OCI-LY7 (cell line): Measurements from ENCODE around the gene RIMBP2. TPM values are rescaled to one million over a fixed set of nuclear protein-coding genes. Genes with fewer than 3 reads are reported as not detected.

ENCODE experiments used
- BruUV-seq: library from RNA; stranded (reverse); fragments of 400-500 nt; replicated peaks from 2 replicates; lab custom pipeline; 2021; lab: Mats Ljungman, UMichigan
- CTCF ChIA-PET: fragments of 300-600 bp; sonication (Branson Sonifier 250); formaldehyde crosslinking; loops from one replicate; lab custom pipeline; 2022; ENCODE audit warnings: antibody characterized with exemption; ENCODE audit not compliant: unreplicated experiment; lab: Charles Lee
- POLR2A ChIA-PET: fragments of 300-600 bp; sonication (Branson Sonifier 250); formaldehyde crosslinking; loops from one replicate; lab custom pipeline; 2022; ENCODE audit warnings: antibody characterized with exemption; lab: Charles Lee
- DNase-seq: peaks from one replicate; pipeline ENCODE4 v3.0.0-alpha.2; 2015; ENCODE audit warnings: low spot score
- H2AFZ ChIP-seq: fragments of 200-600 bp; sonication (generic), shearing (Covaris generic); 2 replicates; pipeline ENCODE4 v1.6.1; 2014; ENCODE audit warnings: mild to moderate bottlenecking, antibody characterized with exemption, low read length, moderate library complexity
- H3K27ac ChIP-seq: fragments of 200-600 bp; sonication (generic); 2 replicates; pipeline ENCODE4 v1.5.1; 2014; ENCODE audit warnings: mixed run types, low read depth, mild to moderate bottlenecking, moderate library complexity, low read length, inconsistent platforms; ENCODE audit not compliant: poor library complexity, severe bottlenecking
- H3K36me3 ChIP-seq: fragments of 200-600 bp; sonication (generic); 2 replicates; pipeline ENCODE4 v1.6.1; 2014; ENCODE audit warnings: mild to moderate bottlenecking, antibody characterized with exemption, low read length, moderate library complexity, mixed read lengths; ENCODE audit not compliant: insufficient read depth
- H3K4me1 ChIP-seq: fragments of 200-600 bp; sonication (generic); 2 replicates; pipeline ENCODE4 v1.5.1; 2014; ENCODE audit warnings: mild to moderate bottlenecking, low read length; ENCODE audit not compliant: insufficient read depth, poor library complexity, severe bottlenecking
- H3K4me2 ChIP-seq: fragments of 200-600 bp; sonication (generic); 2 replicates; pipeline ENCODE4 v1.6.1; 2014; ENCODE audit warnings: mild to moderate bottlenecking, low read length
- H3K4me3 ChIP-seq: fragments of 200-600 bp; sonication (generic); 2 replicates; pipeline ENCODE4 v1.5.1; 2014; ENCODE audit warnings: mild to moderate bottlenecking, low read depth, low read length; ENCODE audit not compliant: poor library complexity, severe bottlenecking
- H3K79me2 ChIP-seq: fragments of 200-600 bp; sonication (generic); 2 replicates; pipeline ENCODE4 v1.6.1; 2016; ENCODE audit warnings: low read depth, mild to moderate bottlenecking, low read length, moderate library complexity, mixed read lengths; ENCODE audit not compliant: insufficient read depth
- H3K9me2 ChIP-seq: fragments of 200-600 bp; sonication (generic); 2 replicates; pipeline ENCODE4 v1.6.1; 2016; ENCODE audit warnings: mild to moderate bottlenecking, low read length, mixed read lengths; ENCODE audit not compliant: insufficient read depth
- H3K9me3 ChIP-seq: fragments of 200-600 bp; sonication (generic); 2 replicates; pipeline ENCODE4 v1.6.1; 2014; ENCODE audit warnings: mild to moderate bottlenecking, mixed run types, low read length, mixed read lengths
- H4K20me1 ChIP-seq: fragments of 200-600 bp; sonication (generic); 2 replicates; pipeline ENCODE4 v1.6.1; 2014; ENCODE audit warnings: mild to moderate bottlenecking, antibody characterized with exemption, low read length, moderate library complexity, mixed read lengths; ENCODE audit not compliant: insufficient read depth
- CTCF ChIP-seq: fragments of 200-600 bp; sonication (generic); conservative IDR thresholded peaks from 2 replicates; pipeline ENCODE4 v1.5.1; 2014; ENCODE audit warnings: mild to moderate bottlenecking, antibody characterized with exemption, low read length, moderate library complexity, mixed read lengths
- EZH2phosphoT487 ChIP-seq: fragments of 200-600 bp; sonication (generic); IDR thresholded peaks from 2 replicates; pipeline ENCODE4 v1.6.1; 2018; ENCODE audit warnings: low read depth, borderline replicate concordance, mild to moderate bottlenecking, mixed run types, antibody characterized with exemption, low read length, moderate library complexity, mixed read lengths
- intact Hi-C: fragments of 100-400 bp; cut with micrococcal nuclease; formaldehyde crosslinking; loops from one replicate; pipeline ENCODE4 v1.10.0; 2022; ENCODE audit not compliant: unreplicated experiment
- total RNA-seq, 2 experiments: library from RNA; depleted of rRNA in 1 of 2; stranded (reverse); fragments of >200 nt in 1 of 2; shearing (Covaris generic) in 1 of 2; gene quantifications; 2 replicates each; pipeline ENCODE4 v1.2.3, GENCODE V29; 2014 to 2022

Gene RIMBP2
- total RNA-seq, 2 experiments from 2014 or later = not detected

- intact Hi-C loops = no loop called here
- no TSS peak for BruUV-seq
Measured at GRCh38 chr12:130716969-130717366, 869 bp upstream of the RIMBP2 start.

GRCh38 chr12:130715150-130715997 lies 725 bp downstream of the RIMBP2 start:
- Histone ChIP-seq H3K4me2 (no peak overlapping the region), H3K4me3 (no peak overlapping the region), H3K79me2 (no peaks in the 10 kb centered on the region), H3K9me3 (no peaks in the 10 kb centered on the region), H3K27ac (no peak overlapping the region), H3K9me2 (no peaks in the 10 kb centered on the region), H3K4me1 (no peaks in the 10 kb centered on the region), H4K20me1 (no peaks in the 10 kb centered on the region), H2AFZ (no peak overlapping the region), H3K36me3 (no peaks in the 10 kb centered on the region)
- CTCF ChIA-PET = interaction anchor here (0.6 to 0.7 kb wide), 2 partner anchors 62 to 121 kb away, joined by 4 to 7 read pairs; no protein-coding TSS in a partner anchor
- POLR2A ChIA-PET = no interaction called here
- DNase-seq = no peak
- intact Hi-C loops = no loop called here
- TF ChIP-seq CTCF (no peak), EZH2phosphoT487 (no peak)
- no TSS peak for BruUV-seq

More at GRCh38 chr12:130716969-130717366, 869 bp upstream of the RIMBP2 start:
- Histone ChIP-seq H3K9me2 (no peaks in the 10 kb centered on the region), H3K79me2 (no peaks in the 10 kb centered on the region), H3K27ac (no peak overlapping the region), H3K4me3 (no peak overlapping the region), H3K9me3 (no peaks in the 10 kb centered on the region), H3K4me1 (no peaks in the 10 kb centered on the region), H4K20me1 (no peaks in the 10 kb centered on the region), H3K36me3 (no peaks in the 10 kb centered on the region), H3K4me2 (no peak overlapping the region), H2AFZ (no peak overlapping the region)
- POLR2A ChIA-PET = no interaction called here
- CTCF ChIA-PET = no interaction called here
- TF ChIP-seq EZH2phosphoT487 (no peak), CTCF (no peak)
- no peak for DNase-seq

GRCh38 chr12:130714591-130715149 lies 1.4 kb downstream of the RIMBP2 start:
- ChIA-PET CTCF (no interaction called here), POLR2A (no interaction called here)
- H3K27ac ChIP-seq = no peak overlapping the region
- H3K4me3 ChIP-seq = no peak overlapping the region
- H3K9me2 ChIP-seq = no peaks in the 10 kb centered on the region
- H2AFZ ChIP-seq = no peak overlapping the region
- no peak for DNase-seq
- H3K4me1 ChIP-seq = no peaks in the 10 kb centered on the region
- intact Hi-C loops = no loop called here
- H4K20me1 ChIP-seq = no peaks in the 10 kb centered on the region
- no peaks in the 10 kb centered on the region for H3K79me2 ChIP-seq
- H3K4me2 ChIP-seq = no peak overlapping the region
- TF ChIP-seq EZH2phosphoT487 (no peak), CTCF (no peak)
- no TSS peak for BruUV-seq
- no peaks in the 10 kb centered on the region for H3K9me3 ChIP-seq
- no peaks in the 10 kb centered on the region for H3K36me3 ChIP-seq
